BE2C (cell line): ENCODE results near the gene GPC4.

Source experiments
- DNase-seq: peaks from one replicate; pipeline ENCODE4 v3.0.0-alpha.2; 2020
- H3K27me3 ChIP-seq: fragments of 250-450 bp; sonication (Bioruptor Pico); 2 replicates; pipeline ENCODE4 v1.5.1; 2020; ENCODE audit warnings: mild to moderate bottlenecking
- H3K36me3 ChIP-seq: fragments of 250-450 bp; sonication (Bioruptor Pico); 2 replicates; pipeline ENCODE4 v1.5.1; 2020; ENCODE audit warnings: mild to moderate bottlenecking
- H3K4me1 ChIP-seq: fragments of 250-450 bp; sonication (Bioruptor Pico); 2 replicates; pipeline ENCODE4 v1.5.1; 2020
- H3K4me3 ChIP-seq: 2 replicates; pipeline ENCODE4 v1.5.1; 2011; ENCODE audit warnings: low read depth, low read length
- H3K9me3 ChIP-seq: fragments of 250-450 bp; sonication (Bioruptor Pico); 2 replicates; pipeline ENCODE4 v1.5.1; 2020
- CTCF ChIP-seq: IDR thresholded peaks from 2 replicates; pipeline ENCODE4 v1.5.1; 2012; ENCODE audit warnings: mild to moderate bottlenecking, low read depth, low read length

GPC4 gene

GRCh38 chrX:133308499-133308897 is 106.8 kb downstream of the GPC4 start:
- H3K9me3 ChIP-seq: no peaks in the 10 kb centered on the region
- H3K27me3 ChIP-seq: no peaks in the 10 kb centered on the region
- no peak overlapping the region for H3K4me3 ChIP-seq
- DNase-seq: no peak
- H3K36me3 ChIP-seq: no peaks in the 10 kb centered on the region
- TF ChIP-seq CTCF: no peak
- H3K4me1 ChIP-seq: no peaks in the 10 kb centered on the region

GRCh38 chrX:133307637-133308498 is 107.4 kb downstream of the GPC4 start:
- TF ChIP-seq CTCF: no peak
- no peaks in the 10 kb centered on the region for H3K4me1 ChIP-seq
- H3K27me3 ChIP-seq: no peaks in the 10 kb centered on the region
- no peak overlapping the region for H3K4me3 ChIP-seq
- H3K9me3 ChIP-seq: no peaks in the 10 kb centered on the region
- H3K36me3 ChIP-seq: no peaks in the 10 kb centered on the region
- no peak for DNase-seq

- H3K4me1 ChIP-seq: no peaks in the 10 kb centered on the region
- no peaks in the 10 kb centered on the region for H3K27me3 ChIP-seq
- no peaks in the 10 kb centered on the region for H3K9me3 ChIP-seq
- H3K4me3 ChIP-seq: no peak overlapping the region
- no peak for TF ChIP-seq CTCF
- DNase-seq: no peak
- no peaks in the 10 kb centered on the region for H3K36me3 ChIP-seq
These were observed 108.2 kb downstream of the GPC4 start for GRCh38 chrX:133307094-133307493.

GRCh38 chrX:133306316-133306715 is 109.0 kb downstream of the GPC4 start:
- Histone ChIP-seq H3K36me3 (no peaks in the 10 kb centered on the region), H3K4me3 (no peak overlapping the region), H3K4me1 (no peaks in the 10 kb centered on the region), H3K9me3 (no peaks in the 10 kb centered on the region), H3K27me3 (no peaks in the 10 kb centered on the region)
- TF ChIP-seq CTCF: no peak
- DNase-seq: no peak

- Histone ChIP-seq H3K36me3 (no peaks in the 10 kb centered on the region), H3K9me3 (no peaks in the 10 kb centered on the region), H3K4me1 (no peaks in the 10 kb centered on the region), H3K4me3 (no peak overlapping the region), H3K27me3 (no peaks in the 10 kb centered on the region)
- DNase-seq: no peak
- no peak for TF ChIP-seq CTCF
These were observed 109.9 kb downstream of the GPC4 start for GRCh38 chrX:133305348-133305747.

GRCh38 chrX:133302775-133303445 is 112.4 kb downstream of the GPC4 start:
- no peak for DNase-seq
- Histone ChIP-seq H3K4me1 (no peaks in the 10 kb centered on the region), H3K27me3 (no peaks in the 10 kb centered on the region), H3K4me3 (no peak overlapping the region), H3K36me3 (no peaks in the 10 kb centered on the region), H3K9me3 (no peaks in the 10 kb centered on the region)
- TF ChIP-seq CTCF: no peak
